AG04450 (cell line): ENCODE results near the gene PYGL. TPM values are rescaled to one million over a fixed set of nuclear protein-coding genes. Genes with fewer than 3 reads are reported as not detected.

Experiments used
- CTCF ChIA-PET: fragments of 300-600, 350-600 bp; formaldehyde crosslinking; extraction: SDS; loops from one replicate; lab custom pipeline; 2022; ENCODE audit warnings: antibody characterized with exemption, inconsistent platforms; lab: Charles Lee
- POLR2A ChIA-PET: fragments of 350-600 bp; formaldehyde crosslinking; extraction: SDS; loops from one replicate; lab custom pipeline; 2021; ENCODE audit warnings: antibody characterized with exemption, inconsistent platforms; lab: Yijun Ruan, JAX
- DNase-seq: peaks from one replicate; pipeline ENCODE4 v3.0.0-alpha.2; 2011; ENCODE audit warnings: low read depth, low spot score
- H3K27ac ChIP-seq: one replicate; pipeline ENCODE4 v1.5.1; 2012; ENCODE audit warnings: low read depth, low read length, control low read depth
- H3K27me3 ChIP-seq: one replicate; pipeline ENCODE4 v1.6.0; 2012; ENCODE audit warnings: low read length; ENCODE audit not compliant: control insufficient read depth, insufficient read depth
- H3K4me3 ChIP-seq: 2 replicates; pipeline ENCODE4 v1.5.1; 2011; ENCODE audit warnings: mild to moderate bottlenecking, low read depth, low read length, control low read depth
- H3K9me3 ChIP-seq: 2 replicates; pipeline ENCODE4 v1.5.1; 2012; ENCODE audit warnings: low read length; ENCODE audit not compliant: control insufficient read depth, insufficient read depth
- polyA plus RNA-seq: library from polyadenylated mRNA; depleted of rRNA; stranded (reverse); fragments of >200 nt; gene quantifications from 2 replicates; pipeline ENCODE4 v1.2.3, GENCODE V29; 2011
- TF ChIP-seq, protein P1 (sequence below): IDR thresholded peaks from 2 replicates; pipeline ENCODE4 v1.5.1; 2011; ENCODE audit warnings: low read depth, low read length, control low read depth, inconsistent platforms

PYGL gene
- polyA plus RNA-seq, 1 experiment = 60.4 TPM

DNA sequence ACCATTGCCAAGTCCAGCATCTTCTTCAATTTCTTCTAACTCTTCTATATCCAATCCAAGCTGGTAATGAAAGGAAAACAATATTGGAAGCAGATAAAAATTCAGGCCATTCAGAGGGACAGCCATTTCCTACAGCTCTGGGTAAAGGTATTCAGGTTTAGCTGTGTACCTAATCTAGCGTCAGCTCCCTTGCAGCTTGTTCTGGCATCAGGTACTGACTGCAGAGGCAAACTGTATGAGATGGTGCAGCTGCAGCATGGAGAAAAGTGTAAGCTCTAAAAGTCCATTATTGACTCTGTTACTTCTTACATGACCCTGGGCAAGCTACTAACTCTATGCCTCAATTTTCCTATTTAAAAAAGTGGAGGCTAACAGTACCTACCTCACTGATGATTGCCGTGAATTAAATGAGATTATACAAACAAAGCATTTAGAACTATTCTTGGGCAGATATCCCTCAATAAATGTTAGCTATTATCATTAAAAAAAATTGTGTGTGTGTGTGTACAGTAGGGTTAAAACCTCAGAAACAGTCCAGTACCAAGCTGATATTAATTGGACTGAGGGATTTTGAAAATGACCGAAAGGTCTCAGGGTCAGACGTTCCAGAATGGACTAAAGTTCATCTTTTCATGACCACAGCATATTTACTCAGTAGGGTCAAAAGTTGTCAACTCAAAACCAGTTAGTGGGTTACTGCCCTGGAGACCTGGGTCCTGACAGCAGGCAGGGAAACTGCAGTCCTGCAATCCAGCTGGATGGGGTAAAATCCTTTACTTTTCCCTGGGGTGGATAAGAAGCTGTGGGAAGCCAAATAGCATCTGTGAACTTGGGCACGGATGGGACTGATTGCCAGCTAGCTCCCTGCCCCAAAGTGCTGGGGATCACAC lies 8.9 kb downstream of the PYGL start:
- TF ChIP-seq, protein P1, sequence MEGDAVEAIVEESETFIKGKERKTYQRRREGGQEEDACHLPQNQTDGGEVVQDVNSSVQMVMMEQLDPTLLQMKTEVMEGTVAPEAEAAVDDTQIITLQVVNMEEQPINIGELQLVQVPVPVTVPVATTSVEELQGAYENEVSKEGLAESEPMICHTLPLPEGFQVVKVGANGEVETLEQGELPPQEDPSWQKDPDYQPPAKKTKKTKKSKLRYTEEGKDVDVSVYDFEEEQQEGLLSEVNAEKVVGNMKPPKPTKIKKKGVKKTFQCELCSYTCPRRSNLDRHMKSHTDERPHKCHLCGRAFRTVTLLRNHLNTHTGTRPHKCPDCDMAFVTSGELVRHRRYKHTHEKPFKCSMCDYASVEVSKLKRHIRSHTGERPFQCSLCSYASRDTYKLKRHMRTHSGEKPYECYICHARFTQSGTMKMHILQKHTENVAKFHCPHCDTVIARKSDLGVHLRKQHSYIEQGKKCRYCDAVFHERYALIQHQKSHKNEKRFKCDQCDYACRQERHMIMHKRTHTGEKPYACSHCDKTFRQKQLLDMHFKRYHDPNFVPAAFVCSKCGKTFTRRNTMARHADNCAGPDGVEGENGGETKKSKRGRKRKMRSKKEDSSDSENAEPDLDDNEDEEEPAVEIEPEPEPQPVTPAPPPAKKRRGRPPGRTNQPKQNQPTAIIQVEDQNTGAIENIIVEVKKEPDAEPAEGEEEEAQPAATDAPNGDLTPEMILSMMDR = no peak
- Histone ChIP-seq H3K4me3 (no peak overlapping the region), H3K9me3 (no peaks in the 10 kb centered on the region), H3K27ac (no peak overlapping the region), H3K27me3 (no peaks in the 10 kb centered on the region)
- CTCF ChIA-PET = no interaction called here
- no peak for DNase-seq
- POLR2A ChIA-PET = no interaction called here

DNA sequence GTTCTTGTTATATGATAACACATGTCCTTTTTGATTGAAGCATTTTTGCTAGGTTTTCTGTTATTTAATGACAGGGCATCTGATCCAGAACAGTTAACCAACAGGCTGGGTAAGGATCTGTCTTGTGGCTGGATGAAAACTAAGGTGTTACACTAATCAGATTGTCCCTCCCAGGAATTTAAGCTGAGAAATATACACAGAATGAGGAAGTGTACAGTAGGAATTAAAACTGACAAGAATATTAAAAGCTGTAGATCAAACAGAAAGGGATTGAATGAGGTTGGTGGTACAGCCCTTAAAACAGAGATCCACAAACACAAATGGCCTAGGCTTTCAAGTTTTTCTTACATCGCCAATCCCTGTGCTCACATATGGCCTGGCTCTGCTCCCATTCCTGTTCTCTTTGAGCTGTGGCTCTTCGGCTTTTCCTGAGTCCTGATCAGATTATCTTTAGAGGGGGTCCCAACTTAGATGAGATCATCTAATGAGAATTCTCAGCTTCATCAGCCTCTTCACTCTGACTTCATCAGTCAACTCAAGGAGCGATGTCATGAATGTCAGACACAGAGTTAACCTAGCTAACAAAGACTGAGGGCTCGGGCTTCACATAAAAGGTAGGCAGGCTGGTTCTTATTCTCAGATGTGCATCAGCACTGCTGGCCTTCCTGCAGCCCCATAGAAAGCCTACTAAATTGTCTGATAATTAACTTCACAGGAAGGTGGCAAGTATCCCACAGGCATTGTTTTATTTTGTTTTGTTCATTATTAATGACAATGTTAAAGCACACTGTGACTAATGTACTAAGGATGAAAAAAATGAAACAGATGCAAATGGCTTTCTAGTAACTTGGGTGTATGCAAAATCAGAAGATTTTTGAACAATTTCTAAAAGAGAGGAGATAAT lies 11.4 kb downstream of the PYGL start:
- H3K9me3 ChIP-seq = no peaks in the 10 kb centered on the region
- ChIA-PET POLR2A (no interaction called here), CTCF (no interaction called here)
- H3K4me3 ChIP-seq = no peak overlapping the region
- no peaks in the 10 kb centered on the region for H3K27me3 ChIP-seq
- TF ChIP-seq, protein P1 = no peak
- H3K27ac ChIP-seq = no peak overlapping the region
- no peak for DNase-seq

DNA sequence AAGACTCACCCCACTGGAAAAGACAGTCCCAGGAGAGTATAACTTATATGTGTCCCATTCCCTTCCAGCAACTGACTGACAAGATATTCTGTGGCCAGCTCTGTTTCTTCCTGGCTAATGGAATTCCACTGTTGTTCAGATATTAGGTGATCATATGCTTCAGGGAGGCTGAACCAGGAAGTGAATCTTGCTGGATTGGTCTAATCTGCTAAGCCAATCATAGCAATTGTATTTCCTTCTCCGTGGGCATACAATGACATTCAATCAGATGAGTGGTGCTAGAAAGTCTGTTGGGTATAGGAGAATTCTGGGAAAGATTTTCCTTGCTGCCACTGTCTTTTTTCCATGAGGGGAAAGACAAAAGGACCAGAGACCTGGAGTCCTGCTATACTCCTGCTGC lies 12.1 kb downstream of the PYGL start:
- no peak for DNase-seq
- no peak overlapping the region for H3K27ac ChIP-seq
- no peaks in the 10 kb centered on the region for H3K27me3 ChIP-seq
- ChIA-PET CTCF (no interaction called here), POLR2A (no interaction called here)
- no peak overlapping the region for H3K4me3 ChIP-seq
- no peaks in the 10 kb centered on the region for H3K9me3 ChIP-seq
- TF ChIP-seq, protein P1 = no peak

GRCh38 chr14:50931559-50931958 lies 12.7 kb downstream of the PYGL start:
- TF ChIP-seq, protein P1 = no peak
- DNase-seq = no peak
- CTCF ChIA-PET = no interaction called here
- H3K27me3 ChIP-seq = no peaks in the 10 kb centered on the region
- POLR2A ChIA-PET = no interaction called here
- no peaks in the 10 kb centered on the region for H3K9me3 ChIP-seq
- no peak overlapping the region for H3K4me3 ChIP-seq
- no peak overlapping the region for H3K27ac ChIP-seq

DNA sequence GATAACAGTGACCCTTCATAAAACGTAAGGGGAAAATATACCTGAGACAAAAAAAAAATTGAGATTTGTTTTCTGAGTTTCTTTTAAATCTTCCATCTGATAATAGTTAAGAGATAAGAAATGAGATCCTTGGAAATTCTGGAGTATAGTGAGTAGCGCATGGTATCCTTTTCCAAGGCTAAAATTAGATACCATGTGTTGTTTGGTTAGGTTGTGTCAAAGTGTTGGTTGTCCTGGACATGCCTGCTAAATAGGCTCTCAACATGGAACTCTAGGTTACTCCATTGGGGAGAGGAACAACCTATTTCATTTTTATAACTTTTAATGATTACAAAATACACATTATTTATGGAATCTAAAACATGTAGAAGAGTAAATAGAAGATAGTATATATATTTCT lies 14.8 kb downstream of the PYGL start:
- TF ChIP-seq, protein P1 = no peak
- Histone ChIP-seq H3K27me3 (no peaks in the 10 kb centered on the region), H3K9me3 (no peaks in the 10 kb centered on the region), H3K4me3 (no peak overlapping the region), H3K27ac (no peak overlapping the region)
- DNase-seq = no peak
- CTCF ChIA-PET = no interaction called here
- POLR2A ChIA-PET = no interaction called here
